ENCODE measurements around the gene CC2D2A. TPM values are rescaled to one million over a fixed set of nuclear protein-coding genes. Genes with fewer than 3 reads are reported as not detected.

The CC2D2A gene
- total RNA-seq, 1 donor, result 34.0 TPM

DNA sequence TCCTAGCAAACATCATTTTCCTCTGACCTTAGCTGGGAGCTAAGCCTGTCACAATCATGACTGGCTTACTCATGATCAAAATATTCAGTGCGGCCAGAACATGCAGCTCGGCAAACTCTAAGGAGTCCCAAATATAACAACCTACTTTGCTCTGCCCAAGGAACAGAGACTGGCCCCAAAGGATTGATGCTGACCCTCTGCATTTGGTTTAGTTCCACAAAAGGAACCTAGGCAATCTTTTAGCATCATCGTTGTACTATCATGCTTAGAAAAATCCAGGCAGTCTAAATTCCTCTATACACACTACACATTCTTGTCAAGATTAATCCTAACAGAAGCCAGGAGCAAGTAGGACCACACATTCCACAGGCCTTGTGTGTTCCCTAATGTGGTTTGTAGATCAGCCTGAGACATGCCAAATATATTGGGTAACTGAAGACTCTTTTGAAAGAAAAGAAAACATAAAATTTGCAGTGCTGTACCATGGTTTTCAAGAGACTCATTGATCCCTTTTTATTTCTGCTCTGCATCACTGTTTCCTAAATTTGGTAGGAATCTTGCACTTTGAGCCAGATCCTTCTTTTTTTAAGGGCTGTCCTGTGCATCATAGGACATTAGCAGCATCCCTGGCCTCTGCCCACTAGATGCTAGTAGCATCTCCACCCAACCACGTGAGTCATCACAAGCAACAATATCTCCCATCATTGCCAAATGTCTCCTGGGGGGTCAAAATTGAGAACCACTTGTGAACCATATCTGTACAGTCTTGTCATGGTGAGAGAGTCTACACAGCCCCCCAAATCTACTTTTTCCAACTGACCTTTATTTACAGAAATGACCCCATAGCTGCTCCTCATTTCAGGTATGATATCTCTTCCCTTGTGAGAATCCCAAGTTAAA lies 17.6 kb upstream of the CC2D2A start:
- no peak overlapping the region for H2AFZ ChIP-seq (ENCODE audit: low read length)
- H3K4me3 ChIP-seq (ENCODE audit: insufficient read depth, low read length), result peak overlapping the region; percentile 17
- no peaks in the 10 kb centered on the region for H3K36me3 ChIP-seq (ENCODE audit: insufficient read depth, low read length)
- H3K4me2 ChIP-seq (ENCODE audit: insufficient read depth, low read length), result peak overlapping the region; percentile 72
- H3K27ac ChIP-seq (ENCODE audit: low read depth, low read length), result peak overlapping the region; percentile 87
- no peaks in the 10 kb centered on the region for H4K20me1 ChIP-seq (ENCODE audit: insufficient read depth, low read length)
- H3K79me2 ChIP-seq (ENCODE audit: insufficient read depth, low read length), result no peaks in the 10 kb centered on the region
- no peaks in the 10 kb centered on the region for H3K27me3 ChIP-seq (ENCODE audit: insufficient read depth, low read length)
- H3K9me3 ChIP-seq (ENCODE audit: low read depth, low read length), result no peaks in the 10 kb centered on the region
- no peak for TF ChIP-seq CTCF (IDR thresholded peaks at IDR 0.05; ENCODE audit: extremely low read depth, low read depth, low read length)
- DNase-seq (ENCODE audit: insufficient read length, low spot score, missing footprints), result peak; percentile 84
- peaks cover 41% of the 10 kb centered on the region for H3K4me1 ChIP-seq (ENCODE audit: insufficient read depth, low read length)

- no peaks in the 10 kb centered on the region for H4K20me1 ChIP-seq (ENCODE audit: insufficient read depth, low read length)
- no peak overlapping the region for H3K4me3 ChIP-seq (ENCODE audit: insufficient read depth, low read length)
- peak; percentile 27 for DNase-seq (ENCODE audit: insufficient read length, low spot score, missing footprints)
- no peak for TF ChIP-seq CTCF (IDR thresholded peaks at IDR 0.05; ENCODE audit: extremely low read depth, low read depth, low read length)
- H3K36me3 ChIP-seq (ENCODE audit: insufficient read depth, low read length), result no peaks in the 10 kb centered on the region
- peaks cover 44% of the 10 kb centered on the region for H3K4me1 ChIP-seq (ENCODE audit: insufficient read depth, low read length)
- H3K27ac ChIP-seq (ENCODE audit: low read depth, low read length), result peak overlapping the region; percentile 19
- no peak overlapping the region for H3K4me2 ChIP-seq (ENCODE audit: insufficient read depth, low read length)
- no peak overlapping the region for H2AFZ ChIP-seq (ENCODE audit: low read length)
- no peaks in the 10 kb centered on the region for H3K79me2 ChIP-seq (ENCODE audit: insufficient read depth, low read length)
- H3K9me3 ChIP-seq (ENCODE audit: low read depth, low read length), result no peaks in the 10 kb centered on the region
- H3K27me3 ChIP-seq (ENCODE audit: insufficient read depth, low read length), result no peaks in the 10 kb centered on the region
Observed at GRCh38 chr4:15455290-15455689, 14.4 kb upstream of the CC2D2A start.

DNA sequence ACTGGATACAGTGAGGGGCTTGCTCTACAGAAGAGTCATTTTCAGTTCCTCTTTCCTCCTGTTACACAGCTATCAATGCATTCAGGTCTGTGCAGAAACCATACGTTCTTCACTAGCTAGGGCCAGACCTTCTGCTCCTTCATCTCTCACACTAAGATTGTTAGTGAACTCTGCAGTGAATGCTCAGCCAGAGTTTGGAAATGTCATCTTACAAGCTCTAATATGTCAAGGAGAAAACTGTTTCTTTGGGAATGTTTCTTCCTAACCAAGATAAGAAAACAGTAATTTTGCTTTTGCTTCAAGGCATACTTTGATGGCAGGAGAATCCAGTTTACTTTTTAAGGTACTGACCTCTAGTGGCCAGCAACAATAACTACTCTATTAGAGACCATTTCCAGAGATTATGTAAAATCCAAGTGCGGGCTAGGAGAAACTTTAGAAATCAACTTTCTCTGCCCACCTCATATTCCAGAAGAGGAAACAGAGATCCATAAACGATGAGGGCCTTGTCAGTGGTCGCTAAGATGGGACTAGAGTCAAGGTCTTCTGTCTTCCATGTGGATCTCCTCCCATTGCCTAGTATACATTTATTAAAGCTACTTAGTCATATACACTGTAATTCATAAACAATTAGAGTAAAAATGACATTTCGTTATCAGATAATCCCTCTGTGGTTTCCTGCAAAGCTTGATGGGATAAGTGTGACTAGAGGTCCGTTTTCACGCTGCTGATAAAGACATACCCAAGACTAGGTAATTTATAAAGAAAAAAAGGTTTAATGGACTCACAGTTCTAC lies 12.1 kb upstream of the CC2D2A start:
- Histone ChIP-seq H3K27me3 (ENCODE audit: insufficient read depth, low read length) (no peaks in the 10 kb centered on the region), H3K4me2 (ENCODE audit: insufficient read depth, low read length) (peak overlapping the region; percentile 20), H3K4me1 (ENCODE audit: insufficient read depth, low read length) (peaks cover 23% of the 10 kb centered on the region), H3K36me3 (ENCODE audit: insufficient read depth, low read length) (no peaks in the 10 kb centered on the region), H3K27ac (ENCODE audit: low read depth, low read length) (no peak overlapping the region), H3K9me3 (ENCODE audit: low read depth, low read length) (no peaks in the 10 kb centered on the region), H2AFZ (ENCODE audit: low read length) (peak overlapping the region; percentile 38), H4K20me1 (ENCODE audit: insufficient read depth, low read length) (no peaks in the 10 kb centered on the region), H3K79me2 (ENCODE audit: insufficient read depth, low read length) (no peaks in the 10 kb centered on the region), H3K4me3 (ENCODE audit: insufficient read depth, low read length) (no peak overlapping the region)
- peak; percentile 9 for DNase-seq (ENCODE audit: insufficient read length, low spot score, missing footprints)
- peak; percentile 75 for TF ChIP-seq CTCF (IDR thresholded peaks at IDR 0.05; ENCODE audit: extremely low read depth, low read depth, low read length)

GRCh38 chr4:15458616-15459015 lies 11.1 kb upstream of the CC2D2A start:
- no peak for DNase-seq (ENCODE audit: insufficient read length, low spot score, missing footprints)
- no peak overlapping the region for H3K27ac ChIP-seq (ENCODE audit: low read depth, low read length)
- no peaks in the 10 kb centered on the region for H3K9me3 ChIP-seq (ENCODE audit: low read depth, low read length)
- H3K4me2 ChIP-seq (ENCODE audit: insufficient read depth, low read length), result no peak overlapping the region
- H3K36me3 ChIP-seq (ENCODE audit: insufficient read depth, low read length), result no peaks in the 10 kb centered on the region
- no peaks in the 10 kb centered on the region for H3K79me2 ChIP-seq (ENCODE audit: insufficient read depth, low read length)
- no peaks in the 10 kb centered on the region for H4K20me1 ChIP-seq (ENCODE audit: insufficient read depth, low read length)
- H3K4me1 ChIP-seq (ENCODE audit: insufficient read depth, low read length), result peaks cover 18% of the 10 kb centered on the region
- TF ChIP-seq CTCF (IDR thresholded peaks at IDR 0.05; ENCODE audit: extremely low read depth, low read depth, low read length), result no peak
- no peak overlapping the region for H3K4me3 ChIP-seq (ENCODE audit: insufficient read depth, low read length)
- H3K27me3 ChIP-seq (ENCODE audit: insufficient read depth, low read length), result no peaks in the 10 kb centered on the region
- H2AFZ ChIP-seq (ENCODE audit: low read length), result no peak overlapping the region

All from osteoblast (primary cell).